Measurements from ENCODE around the gene CTDP1. TPM values are rescaled to one million over a fixed set of nuclear protein-coding genes. Genes with fewer than 3 reads are reported as not detected.

The CTDP1 gene
- total and polyA plus RNA-seq, 7 experiments from 2014 or later: 11.6 to 75.3 (median 41.2) TPM

- no peak overlapping the region for H3K4me3 ChIP-seq (ENCODE audit: low read length)
- no peak overlapping the region for H3K27ac Mint-ChIP-seq
- peak overlapping the region in 6 of 10 donors; percentile 30 to 79 (median 40) for H3K4me3 Mint-ChIP-seq
- H3K4me1 ChIP-seq (ENCODE audit: control insufficient read depth in 2 of 2, insufficient read depth in 2 of 2, low read length in 2 of 2): no peaks in the 10 kb centered on the region
- peaks cover 0 to 9% (median 5%) of the 10 kb centered on the region in 5 donors for H3K36me3 Mint-ChIP-seq
- CTCF ChIA-PET: no interaction called here
- H3K9me3 Mint-ChIP-seq: peaks cover 0 to 3% (median 0%) of the 10 kb centered on the region in 11 donors
- POLR2A ChIA-PET: no interaction called here
- intact Hi-C loops (cut with micrococcal nuclease): loop anchor here (10.0 kb wide), 3 partner anchors 166 to 346 kb away; partner anchors contain the start of genes HSBP1L1 (in 1 of the 2) and TXNL4A (in 1 of the 2)
- peaks cover 0 to 10% of the 10 kb centered on the region in 2 donors for H3K27me3 ChIP-seq (ENCODE audit: control insufficient read depth in 2 of 2, insufficient read depth in 2 of 2, low read length in 2 of 2)
- H3K27me3 Mint-ChIP-seq: peaks cover 30 to 50% (median 41%) of the 10 kb centered on the region in 5 donors
- no peaks in the 10 kb centered on the region for H3K9me3 ChIP-seq (ENCODE audit: control insufficient read depth in 2 of 3, low read length in 3 of 3)
- ATAC-seq: no peak
- H3K27ac ChIP-seq (ENCODE audit: low read depth, low read length): no peak overlapping the region
- peaks cover 6 to 21% (median 17%) of the 10 kb centered on the region in 7 donors for H3K4me1 Mint-ChIP-seq
- DNase-seq: no peak
- H3K36me3 ChIP-seq (ENCODE audit: control insufficient read depth in 2 of 3, insufficient read depth in 3 of 3, low read length in 3 of 3): no peaks in the 10 kb centered on the region
Observed at GRCh38 chr18:79798346-79798998, 118.9 kb downstream of the CTDP1 start.

- H3K36me3 Mint-ChIP-seq: peaks cover 0 to 9% (median 5%) of the 10 kb centered on the region in 5 donors
- DNase-seq (no peak), ATAC-seq (no peak)
- intact Hi-C loops (cut with micrococcal nuclease): loop anchor here (10.0 kb wide), 3 partner anchors 166 to 346 kb away; partner anchors contain the start of genes HSBP1L1 (in 1 of the 2) and TXNL4A (in 1 of the 2)
- no peaks in the 10 kb centered on the region for H3K4me1 ChIP-seq (ENCODE audit: control insufficient read depth in 2 of 2, insufficient read depth in 2 of 2, low read length in 2 of 2)
- no peak overlapping the region for H3K4me3 ChIP-seq (ENCODE audit: low read length)
- H3K36me3 ChIP-seq (ENCODE audit: control insufficient read depth in 2 of 3, insufficient read depth in 3 of 3, low read length in 3 of 3): no peaks in the 10 kb centered on the region
- H3K9me3 Mint-ChIP-seq: peaks cover 0 to 3% (median 0%) of the 10 kb centered on the region in 11 donors
- peaks cover 30 to 48% (median 41%) of the 10 kb centered on the region in 5 donors for H3K27me3 Mint-ChIP-seq
- ChIA-PET POLR2A (no interaction called here), CTCF (no interaction called here)
- no peak overlapping the region for H3K27ac Mint-ChIP-seq
- peaks cover 0 to 10% of the 10 kb centered on the region in 2 donors for H3K27me3 ChIP-seq (ENCODE audit: control insufficient read depth in 2 of 2, insufficient read depth in 2 of 2, low read length in 2 of 2)
- H3K4me3 Mint-ChIP-seq: peak overlapping the region in 6 of 10 donors; percentile 30 to 79 (median 40)
- peaks cover 6 to 21% (median 17%) of the 10 kb centered on the region in 7 donors for H3K4me1 Mint-ChIP-seq
- H3K9me3 ChIP-seq (ENCODE audit: control insufficient read depth in 2 of 3, low read length in 3 of 3): no peaks in the 10 kb centered on the region
- H3K27ac ChIP-seq (ENCODE audit: low read depth, low read length): no peak overlapping the region
Observed at GRCh38 chr18:79798999-79799370, 119.4 kb downstream of the CTDP1 start.

GRCh38 chr18:79799619-79800370 is 120.2 kb downstream of the CTDP1 start:
- H3K27me3 Mint-ChIP-seq: peaks cover 30 to 40% (median 36%) of the 10 kb centered on the region in 5 donors
- Histone ChIP-seq H3K4me3 (ENCODE audit: low read length) (no peak overlapping the region), H3K27me3 (ENCODE audit: control insufficient read depth in 2 of 2, insufficient read depth in 2 of 2, low read length in 2 of 2) (peaks cover 0 to 10% of the 10 kb centered on the region in 2 donors), H3K9me3 (ENCODE audit: control insufficient read depth in 2 of 3, low read length in 3 of 3) (no peaks in the 10 kb centered on the region), H3K4me1 (ENCODE audit: control insufficient read depth in 2 of 2, insufficient read depth in 2 of 2, low read length in 2 of 2) (no peaks in the 10 kb centered on the region), H3K36me3 (ENCODE audit: control insufficient read depth in 2 of 3, insufficient read depth in 3 of 3, low read length in 3 of 3) (no peaks in the 10 kb centered on the region), H3K27ac (ENCODE audit: low read depth, low read length) (no peak overlapping the region)
- H3K4me1 Mint-ChIP-seq: peaks cover 6 to 21% (median 17%) of the 10 kb centered on the region in 7 donors
- peak overlapping the region in 9 of 10 donors; percentile 9 to 79 (median 39) for H3K4me3 Mint-ChIP-seq
- ATAC-seq (no peak), DNase-seq (no peak)
- peak overlapping the region in 1 of 9 donors; percentile 62 for H3K27ac Mint-ChIP-seq
- H3K9me3 Mint-ChIP-seq: peaks cover 0 to 3% (median 0%) of the 10 kb centered on the region in 11 donors
- H3K36me3 Mint-ChIP-seq: peaks cover 0 to 9% (median 5%) of the 10 kb centered on the region in 5 donors
- intact Hi-C loops (cut with micrococcal nuclease): loop anchor here (10.0 kb wide), 3 partner anchors 165 to 345 kb away; partner anchors contain the start of genes HSBP1L1 (in 1 of the 2) and TXNL4A (in 1 of the 2)
- POLR2A ChIA-PET: no interaction called here
- CTCF ChIA-PET: no interaction called here

- H3K36me3 Mint-ChIP-seq: peaks cover 0 to 9% (median 5%) of the 10 kb centered on the region in 5 donors
- H3K9me3 Mint-ChIP-seq: peaks cover 0 to 3% (median 0%) of the 10 kb centered on the region in 11 donors
- ATAC-seq: no peak
- peaks cover 24 to 34% (median 30%) of the 10 kb centered on the region in 5 donors for H3K27me3 Mint-ChIP-seq
- peaks cover 9 to 24% (median 19%) of the 10 kb centered on the region in 7 donors for H3K4me1 Mint-ChIP-seq
- POLR2A ChIA-PET: no interaction called here
- CTCF ChIA-PET: no interaction called here
- H3K27ac ChIP-seq (ENCODE audit: low read depth, low read length): no peak overlapping the region
- DNase-seq: no peak
- H3K9me3 ChIP-seq (ENCODE audit: control insufficient read depth in 2 of 3, low read length in 3 of 3): no peaks in the 10 kb centered on the region
- H3K27ac Mint-ChIP-seq: no peak overlapping the region
- H3K4me3 Mint-ChIP-seq: peak overlapping the region in 4 of 10 donors; percentile 9 to 79 (median 34)
- peaks cover 0 to 10% of the 10 kb centered on the region in 2 donors for H3K27me3 ChIP-seq (ENCODE audit: control insufficient read depth in 2 of 2, insufficient read depth in 2 of 2, low read length in 2 of 2)
- H3K4me3 ChIP-seq (ENCODE audit: low read length): no peak overlapping the region
- H3K4me1 ChIP-seq (ENCODE audit: control insufficient read depth in 2 of 2, insufficient read depth in 2 of 2, low read length in 2 of 2): no peaks in the 10 kb centered on the region
- intact Hi-C loops (cut with micrococcal nuclease): no loop called here
- no peaks in the 10 kb centered on the region for H3K36me3 ChIP-seq (ENCODE audit: control insufficient read depth in 2 of 3, insufficient read depth in 3 of 3, low read length in 3 of 3)
Observed at GRCh38 chr18:79800371-79801180, 121.0 kb downstream of the CTDP1 start.

DNA sequence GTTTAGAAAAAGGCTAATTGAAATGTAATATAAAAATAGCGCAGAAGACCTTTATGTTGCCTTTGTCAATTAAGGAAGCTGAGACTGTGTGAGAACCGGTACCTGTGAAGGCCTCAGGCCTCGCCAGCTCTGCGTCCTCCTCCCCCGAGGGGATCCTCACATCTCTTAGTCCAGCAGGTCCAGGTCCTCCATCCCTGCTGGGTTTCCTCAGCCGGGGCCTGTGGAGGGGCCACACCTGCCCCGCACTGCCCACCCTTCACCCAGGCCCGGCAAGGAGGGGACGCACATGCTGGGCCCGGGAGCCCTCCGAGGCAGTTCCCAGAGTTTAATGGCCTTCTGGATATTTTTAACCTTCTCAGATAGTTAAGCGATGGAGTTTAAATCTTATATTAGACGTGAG is 121.6 kb downstream of the CTDP1 start:
- no peaks in the 10 kb centered on the region for H3K36me3 ChIP-seq (ENCODE audit: control insufficient read depth in 2 of 3, insufficient read depth in 3 of 3, low read length in 3 of 3)
- ATAC-seq: no peak
- H3K36me3 Mint-ChIP-seq: peaks cover 0 to 8% (median 5%) of the 10 kb centered on the region in 5 donors

DNA sequence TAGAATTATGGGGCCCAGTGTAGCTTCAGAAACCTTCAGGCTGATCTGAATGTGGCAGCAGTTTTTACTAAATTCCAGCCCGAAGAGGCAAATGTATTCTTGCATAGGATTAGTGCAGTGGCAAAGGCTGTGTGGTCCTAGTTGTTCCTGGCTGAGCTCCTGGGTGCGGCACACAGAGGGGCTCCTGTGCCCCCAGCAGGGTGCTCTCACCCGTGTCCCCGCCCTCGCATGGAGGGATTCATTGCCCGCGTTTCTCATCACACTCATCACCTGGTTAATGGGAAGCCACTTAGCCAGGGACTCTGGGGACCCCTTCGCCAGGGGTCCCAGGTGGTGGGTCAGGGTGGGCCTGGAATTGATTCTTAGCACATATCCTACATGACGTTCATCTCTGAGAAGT is 122.0 kb downstream of the CTDP1 start:
- H3K27me3 Mint-ChIP-seq: peaks cover 19 to 32% (median 24%) of the 10 kb centered on the region in 5 donors
- no peak overlapping the region for H3K27ac Mint-ChIP-seq
- peaks cover 10 to 24% (median 20%) of the 10 kb centered on the region in 7 donors for H3K4me1 Mint-ChIP-seq
- Histone ChIP-seq H3K9me3 (ENCODE audit: control insufficient read depth in 2 of 3, low read length in 3 of 3) (no peaks in the 10 kb centered on the region), H3K36me3 (ENCODE audit: control insufficient read depth in 2 of 3, insufficient read depth in 3 of 3, low read length in 3 of 3) (no peaks in the 10 kb centered on the region), H3K4me3 (ENCODE audit: low read length) (no peak overlapping the region), H3K4me1 (ENCODE audit: control insufficient read depth in 2 of 2, insufficient read depth in 2 of 2, low read length in 2 of 2) (no peaks in the 10 kb centered on the region), H3K27ac (ENCODE audit: low read depth, low read length) (no peak overlapping the region), H3K27me3 (ENCODE audit: control insufficient read depth in 2 of 2, insufficient read depth in 2 of 2, low read length in 2 of 2) (peaks cover 0 to 10% of the 10 kb centered on the region in 2 donors)
- ChIA-PET POLR2A (no interaction called here), CTCF (no interaction called here)
- H3K9me3 Mint-ChIP-seq: peaks cover 0 to 3% (median 0%) of the 10 kb centered on the region in 11 donors
- no peak for ATAC-seq
- peaks cover 0 to 5% (median 5%) of the 10 kb centered on the region in 5 donors for H3K36me3 Mint-ChIP-seq
- intact Hi-C loops (cut with micrococcal nuclease): no loop called here
- no peak for DNase-seq
- peak overlapping the region in 1 of 10 donors; percentile 18 for H3K4me3 Mint-ChIP-seq

More for the DNA sequence above, 121.6 kb downstream of the CTDP1 start:
- ChIA-PET POLR2A (no interaction called here), CTCF (no interaction called here)
- Mint-ChIP-seq H3K27me3 (peaks cover 22 to 34% (median 28%) of the 10 kb centered on the region in 5 donors), H3K4me1 (peaks cover 10 to 25% (median 20%) of the 10 kb centered on the region in 7 donors), H3K27ac (no peak overlapping the region), H3K9me3 (peaks cover 0 to 3% (median 0%) of the 10 kb centered on the region in 11 donors), H3K4me3 (peak overlapping the region in 1 of 10 donors; percentile 18)
- Histone ChIP-seq H3K4me1 (ENCODE audit: control insufficient read depth in 2 of 2, insufficient read depth in 2 of 2, low read length in 2 of 2) (no peaks in the 10 kb centered on the region), H3K27ac (ENCODE audit: low read depth, low read length) (no peak overlapping the region), H3K4me3 (ENCODE audit: low read length) (no peak overlapping the region), H3K27me3 (ENCODE audit: control insufficient read depth in 2 of 2, insufficient read depth in 2 of 2, low read length in 2 of 2) (peaks cover 0 to 10% of the 10 kb centered on the region in 2 donors), H3K9me3 (ENCODE audit: control insufficient read depth in 2 of 3, low read length in 3 of 3) (no peaks in the 10 kb centered on the region)
- intact Hi-C loops (cut with micrococcal nuclease): no loop called here
- no peak for DNase-seq

All from naive thymus-derived CD4-positive, alpha-beta T cell (primary cell).